Peyer's patch (tissue), 4 donors: ENCODE results near the gene C1orf87.

Experiments
- POLR2A ChIP-seq, 2 donors: fragments of 450-650 bp; IDR thresholded peaks; one replicate each; pipeline ENCODE4 v1.5.1; 2017; ENCODE audit warnings: antibody characterized with exemption in 2 of 2, mild to moderate bottlenecking in 2 of 2, moderate library complexity in 2 of 2
- TF ChIP-seq, protein P1 (sequence below), 6 experiments: fragments of 450-650 bp in 4 of 6; fragments of 200-600 bp in 2 of 6; sonication (generic) in 1 of 6; IDR thresholded peaks; one replicate each; pipeline ENCODE4 v1.5.1; 2017 to 2019; ENCODE audit warnings: antibody characterized with exemption in 6 of 6, mild to moderate bottlenecking in 3 of 6, moderate library complexity in 1 of 6

DNA sequence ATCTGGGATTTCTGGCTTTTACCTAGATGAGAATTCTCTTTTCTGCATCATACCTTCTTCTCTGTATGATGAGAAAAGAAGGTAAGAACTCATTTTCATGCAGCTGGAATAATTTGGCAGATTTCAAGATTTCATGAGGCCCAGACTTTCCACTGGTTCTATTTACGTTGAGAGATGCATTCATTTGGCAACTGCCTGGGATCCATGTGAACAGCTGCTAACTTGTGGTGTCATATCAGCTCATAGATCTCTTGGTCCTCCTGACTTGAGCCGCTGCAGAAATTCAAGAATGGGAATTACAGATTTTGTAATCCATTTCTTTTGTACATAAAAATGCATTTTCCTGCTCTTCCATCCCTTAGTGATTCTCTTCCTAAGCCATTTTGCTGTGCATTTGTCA lies 17.1 kb upstream of the C1orf87 start:
- TF ChIP-seq, protein P1, sequence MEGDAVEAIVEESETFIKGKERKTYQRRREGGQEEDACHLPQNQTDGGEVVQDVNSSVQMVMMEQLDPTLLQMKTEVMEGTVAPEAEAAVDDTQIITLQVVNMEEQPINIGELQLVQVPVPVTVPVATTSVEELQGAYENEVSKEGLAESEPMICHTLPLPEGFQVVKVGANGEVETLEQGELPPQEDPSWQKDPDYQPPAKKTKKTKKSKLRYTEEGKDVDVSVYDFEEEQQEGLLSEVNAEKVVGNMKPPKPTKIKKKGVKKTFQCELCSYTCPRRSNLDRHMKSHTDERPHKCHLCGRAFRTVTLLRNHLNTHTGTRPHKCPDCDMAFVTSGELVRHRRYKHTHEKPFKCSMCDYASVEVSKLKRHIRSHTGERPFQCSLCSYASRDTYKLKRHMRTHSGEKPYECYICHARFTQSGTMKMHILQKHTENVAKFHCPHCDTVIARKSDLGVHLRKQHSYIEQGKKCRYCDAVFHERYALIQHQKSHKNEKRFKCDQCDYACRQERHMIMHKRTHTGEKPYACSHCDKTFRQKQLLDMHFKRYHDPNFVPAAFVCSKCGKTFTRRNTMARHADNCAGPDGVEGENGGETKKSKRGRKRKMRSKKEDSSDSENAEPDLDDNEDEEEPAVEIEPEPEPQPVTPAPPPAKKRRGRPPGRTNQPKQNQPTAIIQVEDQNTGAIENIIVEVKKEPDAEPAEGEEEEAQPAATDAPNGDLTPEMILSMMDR (IDR thresholded peaks at IDR 0.05) = no peak
- no peak for TF ChIP-seq POLR2A (IDR thresholded peaks at IDR 0.05)
